Stimulated activated CD8-positive, alpha-beta memory T cell treated with anti-CD3 and anti-CD28 coated beads, Interleukin-12 subunit alpha, Interleukin-12 subunit beta, amount 100 ng/mL, for 1 hour (primary cell): ENCODE results near the gene TOMM40.
"Not testable (repeated sequence)": the region's sequence is repeated elsewhere in the genome, so short reads cannot be mapped to it uniquely, and the experiment has no call there.

Experiments used
- DNase-seq: peaks from one replicate; pipeline ENCODE4 v3.0.0-alpha.2; 2020; ENCODE audit warnings: low read depth

The TOMM40 gene

GRCh38 chr19:44871809-44872208, 19.2 kb upstream of the TOMM40 start:
- no peak for DNase-seq

DNA sequence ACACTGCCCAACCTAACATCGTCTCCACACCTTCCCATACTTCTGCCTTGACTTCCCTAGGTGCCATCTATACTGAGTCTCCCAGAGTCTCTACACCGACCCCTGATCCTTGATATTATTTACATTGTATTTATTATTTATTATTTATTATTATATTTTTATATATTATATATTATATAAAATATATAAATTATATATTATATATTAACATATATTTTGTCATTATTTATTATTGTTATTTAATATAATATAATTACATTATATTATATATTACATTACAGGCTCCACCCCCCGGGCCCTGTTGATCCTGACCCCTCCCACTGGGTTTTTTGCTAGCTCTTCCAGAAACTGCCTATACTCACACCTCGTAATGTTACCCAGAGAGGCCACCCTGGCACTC, 18.4 kb upstream of the TOMM40 start:
- DNase-seq: no peak

DNA sequence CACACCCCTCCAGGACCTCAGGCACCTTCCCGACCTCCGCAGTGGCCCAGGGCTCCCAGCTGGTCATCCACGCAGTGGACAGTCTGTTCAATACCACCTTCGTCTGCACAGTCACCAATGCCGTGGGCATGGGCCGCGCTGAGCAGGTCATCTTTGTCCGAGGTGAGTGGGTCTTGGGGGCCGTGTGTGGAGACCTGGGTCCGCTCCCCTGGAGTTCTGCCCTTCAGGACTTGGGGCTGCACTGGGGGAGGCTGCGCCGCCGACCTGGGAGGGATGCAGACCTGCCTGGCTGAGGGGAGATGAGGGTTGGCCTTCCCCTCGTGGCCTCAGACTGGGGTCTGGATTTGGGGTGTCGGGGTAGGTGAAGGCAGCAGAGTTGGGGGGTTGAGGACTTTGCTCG, 16.7 kb upstream of the TOMM40 start:
- DNase-seq: no peak

DNA sequence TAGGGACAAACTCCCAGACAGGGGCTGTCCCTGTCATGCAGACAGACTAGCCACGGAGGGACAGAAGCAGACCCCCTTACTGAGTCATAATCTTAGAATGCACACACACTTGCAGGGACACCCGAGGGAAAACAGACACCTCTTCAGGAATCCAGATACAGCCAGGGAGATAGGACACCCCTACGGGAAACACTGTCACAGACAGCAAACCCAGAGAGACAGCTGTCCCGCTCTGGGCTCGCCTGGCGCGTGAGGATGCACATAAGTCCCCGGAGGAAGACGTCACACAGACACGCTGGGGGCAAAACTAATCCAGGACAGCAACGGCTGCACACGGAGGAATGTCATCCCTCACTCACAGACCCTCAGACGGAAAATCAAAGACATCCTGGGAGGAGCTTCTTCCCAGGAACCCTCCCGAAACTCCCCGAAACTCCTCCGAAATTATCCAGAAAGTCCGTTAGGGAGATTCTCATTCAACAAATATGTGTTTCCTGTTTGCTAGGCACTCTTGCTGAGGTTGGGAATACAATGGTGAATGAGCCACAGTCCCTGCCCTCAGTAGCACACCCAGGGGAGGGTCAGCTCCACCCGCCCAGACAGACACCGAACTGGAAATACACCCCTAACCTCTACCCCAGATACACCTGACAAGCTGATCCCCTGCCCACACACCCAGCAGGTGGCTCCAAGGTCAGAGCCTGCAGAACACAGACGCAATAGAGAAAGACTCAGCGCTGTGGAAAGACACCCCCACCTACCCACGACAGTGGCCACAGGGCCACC, 15.2 kb upstream of the TOMM40 start:
- DNase-seq: no peak

DNA sequence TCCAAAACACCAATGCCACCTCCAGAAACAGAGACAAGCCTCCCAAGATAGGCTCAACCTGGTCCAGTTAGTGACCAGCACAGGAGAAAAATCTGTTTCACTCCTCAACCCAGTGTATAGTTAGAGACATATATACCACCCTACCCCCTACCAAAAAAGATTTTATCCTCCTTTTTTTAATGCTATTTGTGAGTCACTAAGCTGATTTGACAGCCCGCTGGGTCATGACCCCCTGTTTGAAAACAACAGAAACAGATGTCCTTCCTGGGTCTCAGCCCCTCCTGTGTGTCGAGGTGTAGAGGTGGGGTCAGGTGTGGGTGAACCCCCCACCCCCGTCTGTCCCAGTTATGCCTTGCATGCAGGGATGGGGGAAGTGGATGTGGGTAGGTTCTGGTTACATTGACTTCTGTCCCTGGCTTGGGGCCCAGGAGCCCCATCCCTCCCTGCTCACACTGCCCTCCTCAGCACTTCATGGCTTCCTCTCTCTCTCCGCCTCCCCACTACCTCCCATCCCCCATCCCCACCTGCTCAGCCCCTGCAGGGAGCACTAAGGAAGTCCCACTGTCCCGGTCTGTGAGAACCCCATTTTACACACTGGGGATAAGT, 14.0 kb upstream of the TOMM40 start:
- no peak for DNase-seq

- no peak for DNase-seq
Measured at GRCh38 chr19:44878120-44878865, 12.8 kb upstream of the TOMM40 start.

- no peak for DNase-seq
Measured at GRCh38 chr19:44879309-44880065, 11.6 kb upstream of the TOMM40 start.

DNA sequence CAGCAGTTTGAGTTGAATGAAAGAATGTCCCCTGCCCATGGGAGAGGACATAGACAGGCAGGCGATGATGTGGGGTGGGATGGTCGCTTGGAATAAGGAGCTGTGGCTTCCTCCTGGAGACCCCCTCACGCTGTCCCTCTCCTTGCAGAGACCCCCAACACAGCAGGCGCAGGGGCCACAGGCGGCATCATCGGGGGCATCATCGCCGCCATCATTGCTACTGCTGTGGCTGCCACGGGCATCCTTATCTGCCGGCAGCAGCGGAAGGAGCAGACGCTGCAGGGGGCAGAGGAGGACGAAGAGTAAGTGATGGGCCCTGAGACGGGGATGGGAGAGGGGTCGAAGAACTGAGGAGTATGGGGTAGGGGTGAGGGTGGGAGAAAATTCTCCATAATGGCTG, 9.0 kb upstream of the TOMM40 start:
- no peak for DNase-seq

DNA sequence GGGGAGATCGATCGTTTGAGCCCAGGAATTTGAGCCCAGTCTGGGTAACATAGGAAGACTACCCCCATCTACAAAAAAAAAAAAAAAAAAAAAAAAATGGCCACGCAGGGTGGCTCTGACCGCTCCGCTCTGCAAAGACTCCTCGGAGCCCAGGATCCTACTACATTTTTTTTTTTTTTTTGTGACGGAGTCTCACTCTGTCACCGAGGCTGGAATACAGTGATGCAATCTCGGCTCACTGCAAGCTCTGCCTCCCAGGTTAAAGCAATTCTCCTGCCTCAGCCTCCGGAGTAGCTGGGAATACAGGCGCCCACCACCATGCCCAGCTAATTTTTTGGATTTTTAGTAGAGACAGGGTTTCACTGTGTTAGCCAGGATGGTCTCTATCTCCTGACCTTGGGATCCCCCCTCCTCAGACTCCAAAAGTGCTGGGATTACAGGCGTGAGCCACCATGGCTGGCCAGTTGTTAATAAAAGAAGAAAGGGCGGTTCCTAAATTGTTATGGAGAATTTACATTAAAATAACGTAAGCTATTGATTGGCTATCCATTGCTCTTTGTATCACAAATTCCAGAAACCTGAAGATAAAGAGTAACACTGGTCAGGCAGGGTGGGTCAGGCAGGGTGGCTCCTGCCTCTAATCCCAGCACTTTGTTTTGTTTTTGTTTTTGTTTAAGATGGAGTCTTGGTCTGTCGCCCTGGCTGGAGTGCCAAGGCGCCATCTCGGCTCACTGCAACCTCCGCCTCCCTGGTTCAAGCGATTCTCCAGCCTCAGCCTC, 8.2 kb upstream of the TOMM40 start:
- DNase-seq: not testable (repeated sequence)

GRCh38 chr19:44883922-44884321, 7.1 kb upstream of the TOMM40 start:
- no peak for DNase-seq

DNA sequence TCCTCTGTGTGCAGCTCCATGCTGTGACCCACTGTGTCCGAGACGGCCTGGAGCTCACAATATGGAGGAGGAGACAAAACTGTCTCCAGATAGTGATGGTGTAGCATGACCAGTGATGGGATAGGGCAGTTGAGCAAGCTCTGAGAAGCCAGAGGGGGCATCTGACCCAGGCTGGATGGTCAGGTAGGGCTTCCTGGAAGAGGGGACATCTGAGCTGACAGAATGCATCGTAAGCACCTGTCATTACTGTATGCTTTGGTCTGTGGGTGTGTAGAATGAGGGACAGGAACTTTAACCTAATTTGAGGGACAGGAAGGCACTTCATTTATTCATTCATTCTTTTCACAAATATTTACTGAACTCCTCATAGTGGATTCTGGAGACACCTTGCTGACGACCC, 6.5 kb upstream of the TOMM40 start:
- DNase-seq: no peak

- no peak for DNase-seq
Measured at GRCh38 chr19:44886141-44886540, 4.9 kb upstream of the TOMM40 start.

GRCh38 chr19:44887648-44888047, 3.4 kb upstream of the TOMM40 start:
- DNase-seq: no peak

- not testable (repeated sequence) for DNase-seq
Measured at GRCh38 chr19:44888335-44888734, 2.7 kb upstream of the TOMM40 start.

DNA sequence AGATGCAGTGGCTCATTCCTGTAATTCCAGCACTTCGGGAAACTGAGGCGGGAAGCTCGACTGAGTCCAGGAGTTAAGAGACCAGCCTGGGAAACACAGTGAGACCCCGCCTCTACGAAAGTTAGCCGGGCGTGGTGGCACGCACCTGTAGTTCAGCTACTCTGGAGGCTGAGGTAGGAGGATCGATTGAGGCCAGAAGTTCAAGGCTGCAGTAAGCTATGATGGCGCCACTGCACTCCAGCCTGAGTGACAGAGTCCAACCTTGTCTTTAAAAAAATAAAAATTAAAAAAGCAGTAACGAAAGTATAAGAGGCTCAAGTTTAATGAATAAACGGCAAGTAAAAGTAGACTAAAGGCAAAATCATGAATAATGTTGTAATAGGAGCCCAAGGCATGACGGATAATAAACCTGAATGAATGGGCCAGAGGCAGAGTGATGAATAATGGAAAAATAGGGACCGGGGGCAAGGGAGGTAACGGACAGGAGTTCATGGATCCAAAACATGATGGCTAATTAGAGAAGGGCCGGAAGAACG, 1.2 kb upstream of the TOMM40 start:
- no peak for DNase-seq

- DNase-seq: no peak
Measured at GRCh38 chr19:44890366-44891015, 563 bp upstream of the TOMM40 start.

GRCh38 chr19:44892932-44893331, 1.9 kb downstream of the TOMM40 start:
- no peak for DNase-seq

DNA sequence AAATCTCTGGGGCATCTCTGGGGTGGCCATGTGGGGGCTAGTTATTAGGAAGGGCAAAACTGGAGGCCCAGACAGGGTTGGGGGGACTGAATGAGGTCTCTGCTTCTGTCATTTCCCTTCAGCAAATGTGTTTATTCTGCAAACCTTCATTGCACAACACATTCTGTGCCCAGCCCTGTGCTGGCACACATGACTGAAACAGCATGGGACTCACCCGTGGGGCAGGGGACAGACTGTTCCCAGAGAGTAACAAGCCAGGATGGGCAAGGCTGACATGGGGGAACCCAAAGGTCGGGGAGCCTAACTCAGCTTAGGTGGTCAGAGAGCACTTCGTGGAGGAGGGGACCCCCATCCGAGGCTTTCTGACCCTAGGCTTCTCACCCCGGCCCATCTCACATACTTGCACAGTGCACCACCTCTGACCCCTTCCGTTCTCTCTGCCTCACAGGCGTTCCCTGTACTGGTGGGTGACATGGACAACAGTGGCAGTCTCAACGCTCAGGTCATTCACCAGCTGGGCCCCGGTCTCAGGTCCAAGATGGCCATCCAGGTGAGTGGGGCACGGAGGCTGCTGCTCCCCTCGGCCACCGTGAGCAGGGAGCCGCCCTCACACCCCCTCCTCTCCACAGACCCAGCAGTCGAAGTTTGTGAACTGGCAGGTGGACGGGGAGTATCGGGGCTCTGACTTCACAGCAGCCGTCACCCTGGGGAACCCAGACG, 2.4 kb downstream of the TOMM40 start:
- DNase-seq: no peak

GRCh38 chr19:44894052-44894400, 3.0 kb downstream of the TOMM40 start:
- DNase-seq: no peak

DNA sequence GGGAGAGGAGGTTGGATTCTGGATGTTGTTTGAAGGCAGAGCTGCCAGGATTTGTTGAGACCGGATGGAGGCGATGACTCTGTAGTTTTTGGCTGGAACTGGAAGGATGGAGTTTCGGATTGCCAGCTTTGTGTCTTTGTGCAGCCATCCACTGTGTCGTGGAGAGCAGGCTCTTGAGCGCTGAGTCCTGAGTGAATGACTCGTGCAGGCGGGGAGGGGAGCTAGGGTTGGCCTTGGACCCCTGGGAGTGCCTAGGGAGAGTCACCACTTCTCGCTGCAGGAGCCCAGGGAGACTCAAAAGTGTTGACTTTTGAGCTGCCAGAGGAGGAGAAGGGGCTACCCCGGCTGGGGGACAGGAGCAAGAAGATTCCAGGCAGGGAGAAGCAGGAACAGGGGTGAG, 3.9 kb downstream of the TOMM40 start:
- DNase-seq: no peak
